Stimulated activated CD4-positive, alpha-beta T cell treated with anti-CD3 and anti-CD28 coated beads, TNF-alpha, amount 100 ng/mL, for 4 hours (primary cell): ENCODE data around the gene MOV10.
"Not testable (repeated sequence)": the region's sequence is repeated elsewhere in the genome, so short reads cannot be mapped to it uniquely, and the experiment has no call there.

Experiments
- DNase-seq, 3 experiments: peaks; one replicate each; pipeline ENCODE4 v3.0.0-alpha.2; 2020; ENCODE audit warnings: low read depth in 3 of 3

MOV10 gene

GRCh38 chr1:112674440-112674985 lies at the start of gene MOV10:
Gene MOV10 (plus strand): TSS chr1:112674659. CDS start chr1:112674913, 254 bp downstream.
- peak; percentile 19 to 30 (median 28) for DNase-seq

- no peak for DNase-seq
Measured at GRCh38 chr1:112625696-112626095, 48.8 kb upstream of the MOV10 start.

- no peak for DNase-seq
Measured at GRCh38 chr1:112626193-112626592, 48.3 kb upstream of the MOV10 start.

GRCh38 chr1:112626887-112627286 lies 47.6 kb upstream of the MOV10 start:
- DNase-seq = no peak

GRCh38 chr1:112628516-112628915 lies 45.9 kb upstream of the MOV10 start:
- DNase-seq = no peak

GRCh38 chr1:112629256-112629655 lies 45.2 kb upstream of the MOV10 start:
- DNase-seq = no peak

GRCh38 chr1:112633628-112634027 lies 40.8 kb upstream of the MOV10 start:
- no peak for DNase-seq

GRCh38 chr1:112634367-112634766 lies 40.1 kb upstream of the MOV10 start:
- no peak for DNase-seq

GRCh38 chr1:112636056-112636455 lies 38.4 kb upstream of the MOV10 start:
- no peak for DNase-seq

GRCh38 chr1:112636597-112637253 lies 37.7 kb upstream of the MOV10 start:
- DNase-seq = no peak

GRCh38 chr1:112637254-112638109 lies 37.0 kb upstream of the MOV10 start:
- DNase-seq = no peak

- DNase-seq = no peak
Measured at GRCh38 chr1:112638110-112638428, 36.4 kb upstream of the MOV10 start.

- DNase-seq = not testable (repeated sequence)
Measured at GRCh38 chr1:112640437-112640836, 34.0 kb upstream of the MOV10 start.

- DNase-seq = no peak
Measured at GRCh38 chr1:112643080-112643479, 31.4 kb upstream of the MOV10 start.

GRCh38 chr1:112646225-112646624 lies 28.2 kb upstream of the MOV10 start:
- no peak for DNase-seq

- DNase-seq = no peak
Measured at GRCh38 chr1:112651205-112651604, 23.3 kb upstream of the MOV10 start.

GRCh38 chr1:112665857-112666256 lies 8.6 kb upstream of the MOV10 start:
- DNase-seq = no peak

GRCh38 chr1:112666946-112667345 lies 7.5 kb upstream of the MOV10 start:
- DNase-seq = no peak

GRCh38 chr1:112672009-112672408 lies 2.5 kb upstream of the MOV10 start:
- DNase-seq = no peak

GRCh38 chr1:112672842-112673241 lies 1.6 kb upstream of the MOV10 start:
- no peak for DNase-seq

- no peak for DNase-seq
Measured at GRCh38 chr1:112673592-112674439, 643 bp upstream of the MOV10 start.
